Gastroesophageal sphincter (tissue), 3 donors: Measurements from ENCODE around the gene TTLL4.

ENCODE experiments used
- POLR2A ChIP-seq, 2 donors: fragments of 450-650 bp; IDR thresholded peaks; one replicate each; pipeline ENCODE4 v1.6.1; 2017; ENCODE audit warnings: antibody characterized with exemption in 2 of 2, mild to moderate bottlenecking in 2 of 2, moderate library complexity in 1 of 2
- TF ChIP-seq, protein P1 (sequence below), 4 experiments: fragments of 200-600 bp in 2 of 4; fragments of 450-650 bp in 2 of 4; sonication (generic) in 1 of 4; IDR thresholded peaks; one replicate each; pipeline ENCODE4 v1.5.1; 2017 to 2019; ENCODE audit warnings: antibody characterized with exemption in 4 of 4, mild to moderate bottlenecking in 2 of 4, moderate library complexity in 2 of 4

DNA sequence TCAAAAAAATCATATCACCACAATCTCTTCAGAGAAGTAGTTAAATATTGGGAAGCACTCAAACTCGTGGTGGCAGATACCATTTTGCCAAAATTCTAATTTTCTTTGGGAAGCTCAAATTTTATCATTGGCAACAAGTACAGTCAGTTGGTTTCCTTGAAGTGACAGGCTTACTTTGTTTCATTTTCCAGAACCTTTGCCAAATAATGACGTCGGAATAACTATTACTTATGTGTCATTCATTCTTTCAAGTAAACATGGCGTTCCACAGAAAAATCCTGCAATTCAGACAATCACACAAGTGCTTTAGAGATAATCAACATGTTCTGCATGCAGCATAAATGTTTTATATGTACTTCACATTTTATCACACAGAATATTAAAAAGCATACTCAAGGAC, 5.4 kb downstream of the TTLL4 start:
- TF ChIP-seq, protein P1, sequence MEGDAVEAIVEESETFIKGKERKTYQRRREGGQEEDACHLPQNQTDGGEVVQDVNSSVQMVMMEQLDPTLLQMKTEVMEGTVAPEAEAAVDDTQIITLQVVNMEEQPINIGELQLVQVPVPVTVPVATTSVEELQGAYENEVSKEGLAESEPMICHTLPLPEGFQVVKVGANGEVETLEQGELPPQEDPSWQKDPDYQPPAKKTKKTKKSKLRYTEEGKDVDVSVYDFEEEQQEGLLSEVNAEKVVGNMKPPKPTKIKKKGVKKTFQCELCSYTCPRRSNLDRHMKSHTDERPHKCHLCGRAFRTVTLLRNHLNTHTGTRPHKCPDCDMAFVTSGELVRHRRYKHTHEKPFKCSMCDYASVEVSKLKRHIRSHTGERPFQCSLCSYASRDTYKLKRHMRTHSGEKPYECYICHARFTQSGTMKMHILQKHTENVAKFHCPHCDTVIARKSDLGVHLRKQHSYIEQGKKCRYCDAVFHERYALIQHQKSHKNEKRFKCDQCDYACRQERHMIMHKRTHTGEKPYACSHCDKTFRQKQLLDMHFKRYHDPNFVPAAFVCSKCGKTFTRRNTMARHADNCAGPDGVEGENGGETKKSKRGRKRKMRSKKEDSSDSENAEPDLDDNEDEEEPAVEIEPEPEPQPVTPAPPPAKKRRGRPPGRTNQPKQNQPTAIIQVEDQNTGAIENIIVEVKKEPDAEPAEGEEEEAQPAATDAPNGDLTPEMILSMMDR (IDR thresholded peaks at IDR 0.05) = no peak
- TF ChIP-seq POLR2A (IDR thresholded peaks at IDR 0.05) = no peak
